ENCODE measurements around the gene CHURC1. TPM values are rescaled to one million over a fixed set of nuclear protein-coding genes. Genes with fewer than 3 reads are reported as not detected.

CHURC1 gene
- total RNA-seq, 1 donor from 2014 or later = 51.6 TPM

DNA sequence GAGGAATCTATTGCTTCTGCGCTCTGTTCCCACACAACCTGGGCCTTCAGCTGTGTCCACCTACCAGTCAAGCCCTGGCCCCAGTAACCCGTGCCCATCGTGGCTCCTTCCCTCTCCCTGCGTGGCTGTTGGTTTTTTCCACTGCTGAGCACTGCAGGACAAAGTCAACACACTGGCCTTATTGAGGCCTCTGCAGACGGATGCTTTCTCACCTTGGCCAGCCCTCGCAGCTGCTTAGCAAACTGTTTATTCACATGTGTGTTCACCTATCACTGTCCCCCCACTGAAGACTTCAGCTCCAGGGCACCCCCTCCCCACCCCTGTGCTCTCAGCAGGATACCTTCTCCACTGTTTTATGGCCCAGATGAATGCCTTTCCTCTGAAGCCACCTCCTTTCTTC, 41.0 kb downstream of the CHURC1 start:
- Mint-ChIP-seq H3K27ac (ENCODE audit: unreplicated experiment) (no peak overlapping the region), H3K36me3 (ENCODE audit: unreplicated experiment) (peaks cover 12% of the 10 kb centered on the region), H3K9me3 (ENCODE audit: unreplicated experiment) (no peaks in the 10 kb centered on the region), H3K27me3 (ENCODE audit: unreplicated experiment) (no peaks in the 10 kb centered on the region), H3K4me1 (ENCODE audit: unreplicated experiment) (peaks cover 2% of the 10 kb centered on the region), H3K4me3 (ENCODE audit: unreplicated experiment) (no peak overlapping the region)
- TF ChIP-seq, protein P1, sequence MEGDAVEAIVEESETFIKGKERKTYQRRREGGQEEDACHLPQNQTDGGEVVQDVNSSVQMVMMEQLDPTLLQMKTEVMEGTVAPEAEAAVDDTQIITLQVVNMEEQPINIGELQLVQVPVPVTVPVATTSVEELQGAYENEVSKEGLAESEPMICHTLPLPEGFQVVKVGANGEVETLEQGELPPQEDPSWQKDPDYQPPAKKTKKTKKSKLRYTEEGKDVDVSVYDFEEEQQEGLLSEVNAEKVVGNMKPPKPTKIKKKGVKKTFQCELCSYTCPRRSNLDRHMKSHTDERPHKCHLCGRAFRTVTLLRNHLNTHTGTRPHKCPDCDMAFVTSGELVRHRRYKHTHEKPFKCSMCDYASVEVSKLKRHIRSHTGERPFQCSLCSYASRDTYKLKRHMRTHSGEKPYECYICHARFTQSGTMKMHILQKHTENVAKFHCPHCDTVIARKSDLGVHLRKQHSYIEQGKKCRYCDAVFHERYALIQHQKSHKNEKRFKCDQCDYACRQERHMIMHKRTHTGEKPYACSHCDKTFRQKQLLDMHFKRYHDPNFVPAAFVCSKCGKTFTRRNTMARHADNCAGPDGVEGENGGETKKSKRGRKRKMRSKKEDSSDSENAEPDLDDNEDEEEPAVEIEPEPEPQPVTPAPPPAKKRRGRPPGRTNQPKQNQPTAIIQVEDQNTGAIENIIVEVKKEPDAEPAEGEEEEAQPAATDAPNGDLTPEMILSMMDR (IDR thresholded peaks at IDR 0.05) = no peak
- DNase-seq (ENCODE audit: extremely low spot score, unreplicated experiment) = no peak

DNA sequence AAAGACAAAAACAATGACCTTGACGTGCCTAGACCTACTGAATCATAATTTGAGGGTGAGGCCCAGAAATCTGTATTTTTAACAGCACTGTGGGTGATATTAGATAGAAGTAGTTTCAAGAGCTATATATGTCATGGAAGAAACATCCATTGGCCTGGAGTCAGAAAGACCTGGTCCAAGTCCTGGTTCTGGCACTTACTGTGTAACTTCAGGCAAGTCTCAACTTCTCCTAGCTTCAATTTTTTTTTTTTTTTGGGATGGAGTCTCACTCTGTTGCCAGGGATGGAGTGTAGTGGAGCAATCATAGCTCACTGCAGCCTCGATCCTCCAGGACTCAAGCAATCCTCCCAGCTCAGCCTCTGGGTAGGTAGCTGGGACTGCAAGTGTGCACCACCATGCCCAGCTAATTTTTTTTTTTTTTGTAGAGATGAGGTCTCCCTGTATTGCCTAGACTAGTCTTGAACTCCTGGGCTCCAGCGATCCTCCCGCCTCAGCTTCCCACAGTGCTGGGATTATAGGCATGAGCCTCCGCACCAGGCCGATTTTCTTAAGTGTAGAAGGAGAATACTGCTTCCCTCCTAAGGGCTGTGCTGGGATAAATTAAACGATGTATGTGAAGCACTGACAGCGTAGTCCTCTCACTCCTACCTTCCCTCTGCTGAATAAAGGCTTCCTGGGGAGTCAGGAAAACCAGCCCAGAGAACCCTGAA, 42.6 kb downstream of the CHURC1 start:
- Mint-ChIP-seq H3K36me3 (ENCODE audit: unreplicated experiment) (peaks cover 2% of the 10 kb centered on the region), H3K4me3 (ENCODE audit: unreplicated experiment) (no peak overlapping the region), H3K27ac (ENCODE audit: unreplicated experiment) (no peak overlapping the region), H3K27me3 (ENCODE audit: unreplicated experiment) (no peaks in the 10 kb centered on the region), H3K9me3 (ENCODE audit: unreplicated experiment) (no peaks in the 10 kb centered on the region), H3K4me1 (ENCODE audit: unreplicated experiment) (peaks cover 2% of the 10 kb centered on the region)
- no peak for DNase-seq (ENCODE audit: extremely low spot score, unreplicated experiment)
- TF ChIP-seq, protein P1 (IDR thresholded peaks at IDR 0.05) = no peak

DNA sequence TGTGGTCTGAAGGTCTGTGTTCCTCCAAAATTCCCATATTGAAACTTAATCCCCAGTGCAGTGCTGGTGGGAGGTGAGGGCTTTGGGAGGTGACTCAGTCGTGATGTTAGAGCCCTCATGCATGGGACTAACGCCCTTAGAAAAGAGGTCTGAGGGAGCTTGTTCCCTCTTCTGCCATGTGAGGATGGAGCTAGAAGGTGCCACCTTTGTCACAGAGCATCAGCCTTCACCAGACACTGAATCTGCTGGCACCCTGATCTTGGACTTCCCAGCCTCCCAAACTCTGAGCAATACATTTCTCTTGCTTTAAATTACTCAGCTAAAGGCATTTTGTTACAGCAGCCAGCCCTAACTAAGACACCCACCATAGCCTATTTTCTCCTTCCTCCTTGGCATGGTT, 43.9 kb downstream of the CHURC1 start:
- no peak overlapping the region for H3K4me3 Mint-ChIP-seq (ENCODE audit: unreplicated experiment)
- DNase-seq (ENCODE audit: extremely low spot score, unreplicated experiment) = no peak
- H3K27me3 Mint-ChIP-seq (ENCODE audit: unreplicated experiment) = no peaks in the 10 kb centered on the region
- H3K9me3 Mint-ChIP-seq (ENCODE audit: unreplicated experiment) = no peaks in the 10 kb centered on the region
- H3K27ac Mint-ChIP-seq (ENCODE audit: unreplicated experiment) = no peak overlapping the region
- H3K36me3 Mint-ChIP-seq (ENCODE audit: unreplicated experiment) = peaks cover 2% of the 10 kb centered on the region
- TF ChIP-seq, protein P1 (IDR thresholded peaks at IDR 0.05) = no peak
- peaks cover 2% of the 10 kb centered on the region for H3K4me1 Mint-ChIP-seq (ENCODE audit: unreplicated experiment)

DNA sequence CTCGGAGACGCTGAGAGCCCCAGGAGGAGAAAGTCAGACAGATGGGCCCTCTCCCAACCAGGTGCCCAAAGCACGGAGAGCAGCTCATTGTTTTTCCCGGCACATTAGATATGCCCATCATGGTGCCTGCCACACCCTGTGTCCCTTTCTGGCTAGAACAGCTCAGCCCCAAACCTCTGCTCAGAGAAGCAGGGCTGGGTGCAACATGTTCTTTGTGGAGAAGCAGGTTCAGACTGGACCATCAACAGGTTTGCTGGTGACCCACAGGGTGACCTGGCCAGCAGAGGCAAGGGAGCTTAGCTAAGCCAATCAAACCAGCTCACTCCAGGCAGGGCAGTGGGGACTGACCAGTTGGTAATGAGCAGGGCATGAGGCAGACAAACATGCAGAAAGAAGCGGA, 44.5 kb downstream of the CHURC1 start:
- H3K9me3 Mint-ChIP-seq (ENCODE audit: unreplicated experiment) = no peaks in the 10 kb centered on the region
- H3K4me3 Mint-ChIP-seq (ENCODE audit: unreplicated experiment) = no peak overlapping the region
- H3K27me3 Mint-ChIP-seq (ENCODE audit: unreplicated experiment) = no peaks in the 10 kb centered on the region
- DNase-seq (ENCODE audit: extremely low spot score, unreplicated experiment) = no peak
- H3K36me3 Mint-ChIP-seq (ENCODE audit: unreplicated experiment) = peaks cover 2% of the 10 kb centered on the region
- peaks cover 3% of the 10 kb centered on the region for H3K4me1 Mint-ChIP-seq (ENCODE audit: unreplicated experiment)
- H3K27ac Mint-ChIP-seq (ENCODE audit: unreplicated experiment) = no peak overlapping the region
- TF ChIP-seq, protein P1 (IDR thresholded peaks at IDR 0.05) = no peak

DNA sequence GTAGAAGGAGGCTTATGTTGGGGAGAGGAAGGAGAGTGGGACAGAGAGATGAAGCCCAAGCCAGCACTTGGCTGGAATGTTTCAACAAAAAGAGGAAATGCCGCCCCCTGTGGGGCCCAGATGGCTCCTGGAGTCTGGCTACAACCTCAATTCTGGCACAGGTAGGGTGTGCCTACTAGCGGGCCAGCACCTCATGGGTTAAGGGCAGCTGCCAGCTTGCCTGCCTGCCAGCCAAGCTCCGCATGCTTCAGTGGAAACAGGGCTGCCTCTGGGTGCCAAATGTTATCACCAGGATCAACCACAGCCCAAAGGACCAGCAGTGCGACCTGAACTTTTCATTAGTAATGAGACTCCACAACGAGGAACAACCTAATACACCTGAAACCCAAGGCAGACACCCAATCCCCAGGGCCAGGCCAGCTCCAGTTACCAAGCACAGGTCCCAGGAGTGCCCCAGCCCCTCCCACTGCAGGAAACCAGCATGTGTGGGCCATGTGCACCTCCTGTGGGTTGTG, 46.6 kb downstream of the CHURC1 start:
- H3K36me3 Mint-ChIP-seq (ENCODE audit: unreplicated experiment) = peaks cover 2% of the 10 kb centered on the region
- peaks cover 6% of the 10 kb centered on the region for H3K4me1 Mint-ChIP-seq (ENCODE audit: unreplicated experiment)
- no peak overlapping the region for H3K27ac Mint-ChIP-seq (ENCODE audit: unreplicated experiment)
- TF ChIP-seq, protein P1 (IDR thresholded peaks at IDR 0.05) = no peak
- no peaks in the 10 kb centered on the region for H3K27me3 Mint-ChIP-seq (ENCODE audit: unreplicated experiment)
- H3K9me3 Mint-ChIP-seq (ENCODE audit: unreplicated experiment) = no peaks in the 10 kb centered on the region
- no peak overlapping the region for H3K4me3 Mint-ChIP-seq (ENCODE audit: unreplicated experiment)
- DNase-seq (ENCODE audit: extremely low spot score, unreplicated experiment) = no peak
